PC-3 (cell line): ENCODE measurements around the gene CRHR2.
"Not testable (repeated sequence)": the region's sequence is repeated elsewhere in the genome, so short reads cannot be mapped to it uniquely, and the experiment has no call there.

Experiments used
- EZH2 ChIP-seq: fragments of 300-600 bp; sonication (generic); IDR thresholded peaks from one replicate; pipeline ENCODE4 v1.6.1; 2017; ENCODE audit warnings: antibody characterized with exemption, mild to moderate bottlenecking, low read length; ENCODE audit not compliant: unreplicated experiment
- EZH2phosphoT487 ChIP-seq: fragments of 300-600 bp; sonication (generic); IDR thresholded peaks from 2 replicates; pipeline ENCODE4 v1.6.1; 2018; ENCODE audit warnings: mild to moderate bottlenecking, antibody characterized with exemption, low read length, borderline replicate concordance
- TF ChIP-seq, protein P1 (sequence below): fragments of 300-600 bp; sonication (generic); conservative IDR thresholded peaks from 2 replicates; pipeline ENCODE4 v1.5.1; 2017; ENCODE audit warnings: antibody characterized with exemption, low read depth, mild to moderate bottlenecking, low read length

DNA sequence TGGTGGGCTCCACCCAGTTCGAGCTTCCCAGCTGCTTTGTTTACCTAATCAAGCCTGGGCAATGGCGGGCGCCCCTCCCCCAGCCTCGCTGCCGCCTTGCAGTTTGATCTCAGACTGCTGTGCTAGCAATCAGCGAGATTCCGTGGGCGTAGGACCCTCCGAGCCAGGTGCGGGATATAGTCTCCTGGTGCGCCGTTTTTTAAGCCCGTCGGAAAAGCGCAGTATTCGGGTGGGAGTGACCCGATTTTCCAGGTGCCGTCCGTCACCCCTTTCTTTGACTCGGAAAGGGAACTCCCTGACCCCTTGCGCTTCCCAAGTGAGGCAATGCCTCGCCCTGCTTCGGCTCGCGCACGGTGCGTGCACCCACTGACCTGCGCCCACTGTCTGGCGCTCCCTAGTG lies 39.9 kb downstream of the CRHR2 start:
- TF ChIP-seq, protein P1, sequence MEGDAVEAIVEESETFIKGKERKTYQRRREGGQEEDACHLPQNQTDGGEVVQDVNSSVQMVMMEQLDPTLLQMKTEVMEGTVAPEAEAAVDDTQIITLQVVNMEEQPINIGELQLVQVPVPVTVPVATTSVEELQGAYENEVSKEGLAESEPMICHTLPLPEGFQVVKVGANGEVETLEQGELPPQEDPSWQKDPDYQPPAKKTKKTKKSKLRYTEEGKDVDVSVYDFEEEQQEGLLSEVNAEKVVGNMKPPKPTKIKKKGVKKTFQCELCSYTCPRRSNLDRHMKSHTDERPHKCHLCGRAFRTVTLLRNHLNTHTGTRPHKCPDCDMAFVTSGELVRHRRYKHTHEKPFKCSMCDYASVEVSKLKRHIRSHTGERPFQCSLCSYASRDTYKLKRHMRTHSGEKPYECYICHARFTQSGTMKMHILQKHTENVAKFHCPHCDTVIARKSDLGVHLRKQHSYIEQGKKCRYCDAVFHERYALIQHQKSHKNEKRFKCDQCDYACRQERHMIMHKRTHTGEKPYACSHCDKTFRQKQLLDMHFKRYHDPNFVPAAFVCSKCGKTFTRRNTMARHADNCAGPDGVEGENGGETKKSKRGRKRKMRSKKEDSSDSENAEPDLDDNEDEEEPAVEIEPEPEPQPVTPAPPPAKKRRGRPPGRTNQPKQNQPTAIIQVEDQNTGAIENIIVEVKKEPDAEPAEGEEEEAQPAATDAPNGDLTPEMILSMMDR: not testable (repeated sequence)
- not testable (repeated sequence) for TF ChIP-seq EZH2, EZH2phosphoT487
